SK-N-SH (cell line): Measurements from ENCODE around the gene TMEM134. TPM values are rescaled to one million over a fixed set of nuclear protein-coding genes. Genes with fewer than 3 reads are reported as not detected.

Experiments used
- CTCF ChIA-PET: fragments of 300-600, 350-600 bp; formaldehyde crosslinking; extraction: SDS; loops from one replicate; lab custom pipeline; 2021; lab: Yijun Ruan, JAX
- POLR2A ChIA-PET: fragments of 350-600 bp; sonication (Branson Sonifier 250); formaldehyde crosslinking; extraction: SDS; loops from one replicate; lab custom pipeline; 2020; ENCODE audit warnings: antibody characterized with exemption, inconsistent platforms; lab: Yijun Ruan, JAX
- DNase-seq: peaks from one replicate; pipeline ENCODE4 v3.0.0; 2012
- H2AFZ ChIP-seq: fragments of 200-600 bp; sonication (generic); 2 replicates; pipeline ENCODE4 v1.8.1; 2016; ENCODE audit warnings: antibody characterized with exemption, mild to moderate bottlenecking, low read depth
- H3F3A ChIP-seq: fragments of 200-600 bp; sonication (generic); replicated peaks from 2 replicates; pipeline ENCODE3; 2016; ENCODE audit warnings: antibody characterized with exemption, mild to moderate bottlenecking; ENCODE audit not compliant: insufficient read depth
- H3K27ac ChIP-seq, 2 experiments: fragments of 200-500 bp in 1 of 2; fragments of 200-600 bp in 1 of 2; sonication (Bioruptor generic) in 1 of 2; sonication (generic), shearing (Covaris generic) in 1 of 2; 2 replicates each; pipeline versions ENCODE4 v1.5.1 to v1.6.1; 2014 to 2016; ENCODE audit warnings: low read depth in 2 of 2, inconsistent platforms in 1 of 2, low read length in 1 of 2, mild to moderate bottlenecking in 1 of 2, mixed read lengths in 1 of 2
- H3K27me3 ChIP-seq: fragments of 200-600 bp; sonication (generic), shearing (Covaris generic); 2 replicates; pipeline ENCODE4 v1.6.1; 2016; ENCODE audit warnings: mixed run types; ENCODE audit not compliant: insufficient read depth
- H3K36me3 ChIP-seq, 2 experiments: fragments of 200-500 bp in 1 of 2; fragments of 200-600 bp in 1 of 2; sonication (Bioruptor generic) in 1 of 2; sonication (generic) in 1 of 2; replicated peaks in 1 of 2; 2 replicates each; pipeline versions ENCODE3 to v1.5.1; 2014 to 2016; ENCODE audit warnings: low read length in 1 of 2, mild to moderate bottlenecking in 1 of 2; ENCODE audit not compliant: insufficient read depth in 2 of 2, control insufficient read depth in 1 of 2
- H3K4me1 ChIP-seq, 2 experiments: fragments of 200-500 bp in 1 of 2; fragments of 200-600 bp in 1 of 2; sonication (Bioruptor generic) in 1 of 2; sonication (generic), shearing (Covaris generic) in 1 of 2; 2 replicates each; pipeline versions ENCODE4 v1.5.1 to v1.6.1; 2014 to 2016; ENCODE audit warnings: low read depth in 1 of 2, low read length in 1 of 2, mixed run types in 1 of 2; ENCODE audit not compliant: insufficient read depth in 2 of 2, control insufficient read depth in 1 of 2
- H3K4me2 ChIP-seq: fragments of 200-600 bp; sonication (generic), shearing (Covaris generic); 2 replicates; pipeline ENCODE4 v1.6.1; 2017; ENCODE audit warnings: mixed run types
- H3K4me3 ChIP-seq, 2 experiments: fragments of 200-500 bp in 1 of 2; fragments of 200-600 bp in 1 of 2; sonication (Bioruptor generic) in 1 of 2; sonication (generic), shearing (Covaris generic) in 1 of 2; 2 replicates each; pipeline versions ENCODE4 v1.5.1 to v1.8.1; 2014 to 2016; ENCODE audit warnings: low read depth in 2 of 2, inconsistent platforms in 1 of 2, low read length in 1 of 2, mild to moderate bottlenecking in 1 of 2, mixed read lengths in 1 of 2, moderate library complexity in 1 of 2
- H3K79me2 ChIP-seq: fragments of 200-600 bp; sonication (generic); 2 replicates; pipeline ENCODE4 v1.8.1; 2017; ENCODE audit warnings: mild to moderate bottlenecking; ENCODE audit not compliant: insufficient read depth
- H3K9ac ChIP-seq: fragments of 200-600 bp; sonication (generic); 2 replicates; pipeline ENCODE4 v1.6.1; 2017; ENCODE audit warnings: mixed run types
- H3K9me2 ChIP-seq: fragments of 200-600 bp; sonication (generic); 2 replicates; pipeline ENCODE4 v1.6.1; 2017; ENCODE audit warnings: mixed run types
- H3K9me3 ChIP-seq: fragments of 200-600 bp; sonication (generic); 2 replicates; pipeline ENCODE4 v1.6.1; 2017; ENCODE audit warnings: mixed run types, mild to moderate bottlenecking, moderate library complexity
- H4K20me1 ChIP-seq: fragments of 200-600 bp; sonication (generic); 2 replicates; pipeline ENCODE4 v1.6.1; 2017; ENCODE audit warnings: mild to moderate bottlenecking, mixed run types; ENCODE audit not compliant: insufficient read depth
- CHD2 ChIP-seq: fragments of 150-350 bp; IDR thresholded peaks from 2 replicates; pipeline ENCODE4 v1.6.1; 2018; ENCODE audit warnings: low read length; ENCODE audit not compliant: partially characterized antibody
- MEF2A ChIP-seq: IDR thresholded peaks from 2 replicates; pipeline ENCODE4 v1.4.0; 2012; ENCODE audit warnings: low read depth, borderline replicate concordance
- NFIC ChIP-seq: IDR thresholded peaks from 2 replicates; pipeline ENCODE4 v1.4.0; 2012; ENCODE audit warnings: borderline replicate concordance
- POLR2AphosphoS5 ChIP-seq: IDR thresholded peaks from 2 replicates; pipeline ENCODE4 v1.6.1; 2012; ENCODE audit warnings: low read depth, low read length
- RAD21 ChIP-seq: IDR thresholded peaks from 2 replicates; pipeline ENCODE4 v1.6.1; 2012; ENCODE audit warnings: mild to moderate bottlenecking, low read length
- RXRA ChIP-seq: IDR thresholded peaks from 2 replicates; pipeline ENCODE4 v1.4.0; 2012; ENCODE audit warnings: low read depth, mild to moderate bottlenecking, borderline replicate concordance
- SMC3 ChIP-seq: IDR thresholded peaks from 2 replicates; pipeline ENCODE4 v1.6.1; 2012; ENCODE audit warnings: low read depth, low read length, improper control_type of control experiment
- YY1 ChIP-seq: IDR thresholded peaks from 2 replicates; pipeline ENCODE4 v1.4.0; 2012; ENCODE audit warnings: low read depth, mild to moderate bottlenecking
- WGBS: methylation state at CpG from one replicate; pipeline ENCODE4 v1.1.6; 2017; ENCODE audit warnings: low lambda C conversion rate; 5-methylcytosine and 5-hydroxymethylcytosine counted together
- polyA plus RNA-seq, 3 experiments: library from polyadenylated mRNA; depleted of rRNA; stranded (reverse); fragments of >200 nt; gene quantifications; 2 replicates each; pipeline ENCODE4 v1.2.3, GENCODE V29; 2012
- TF ChIP-seq, protein P1 (sequence below): fragments of 200-600 bp; sonication (generic); IDR thresholded peaks from 2 replicates; pipeline ENCODE4 v1.6.1; 2017; ENCODE audit warnings: antibody characterized with exemption, mild to moderate bottlenecking, moderate library complexity
- TF ChIP-seq, protein P2 (sequence below): IDR thresholded peaks from 2 replicates; pipeline ENCODE4 v1.4.0; 2012; ENCODE audit warnings: low read depth, borderline replicate concordance

The TMEM134 gene
- polyA plus RNA-seq, 1 of the 3 experiments (the other 2 are of a cell fraction): 132 TPM

DNA sequence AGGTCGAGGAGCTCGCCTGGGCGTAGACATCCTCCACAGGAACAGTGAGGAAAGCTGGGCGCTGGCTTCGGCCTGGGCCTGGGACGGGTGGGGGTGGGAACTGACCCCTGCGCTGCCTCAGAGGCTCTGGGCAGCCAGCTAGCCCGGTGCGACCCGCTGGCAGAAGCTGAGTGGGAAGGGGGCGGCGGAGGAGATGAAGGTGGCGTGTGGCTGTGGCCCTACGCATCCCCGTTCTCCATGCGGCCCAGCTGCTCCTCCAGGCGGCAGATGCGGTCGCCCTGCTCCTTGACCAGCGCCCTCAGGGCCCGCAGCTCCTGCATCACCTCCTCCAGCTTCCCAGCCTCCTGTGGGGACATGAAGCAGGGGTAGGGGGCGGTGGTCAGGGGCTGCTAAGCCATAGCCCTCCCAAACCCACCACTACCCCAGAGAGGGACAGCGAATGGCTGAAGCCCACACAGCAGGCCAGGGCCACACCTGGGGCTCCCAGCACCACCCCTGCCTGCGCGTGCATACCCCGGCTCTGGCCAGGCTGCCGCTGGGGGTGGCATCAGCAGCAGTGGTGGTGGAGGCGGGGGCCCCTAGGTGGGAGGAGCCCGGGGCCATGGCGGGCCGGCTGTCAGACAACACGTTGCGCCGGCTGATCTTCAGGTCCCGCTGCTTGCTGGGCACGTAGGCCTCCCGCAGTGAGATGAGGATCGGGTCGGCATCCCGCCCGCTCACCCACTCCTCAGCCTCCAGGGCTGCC is 30.7 kb downstream of the TMEM134 start (continued):
- TF ChIP-seq, protein P1, sequence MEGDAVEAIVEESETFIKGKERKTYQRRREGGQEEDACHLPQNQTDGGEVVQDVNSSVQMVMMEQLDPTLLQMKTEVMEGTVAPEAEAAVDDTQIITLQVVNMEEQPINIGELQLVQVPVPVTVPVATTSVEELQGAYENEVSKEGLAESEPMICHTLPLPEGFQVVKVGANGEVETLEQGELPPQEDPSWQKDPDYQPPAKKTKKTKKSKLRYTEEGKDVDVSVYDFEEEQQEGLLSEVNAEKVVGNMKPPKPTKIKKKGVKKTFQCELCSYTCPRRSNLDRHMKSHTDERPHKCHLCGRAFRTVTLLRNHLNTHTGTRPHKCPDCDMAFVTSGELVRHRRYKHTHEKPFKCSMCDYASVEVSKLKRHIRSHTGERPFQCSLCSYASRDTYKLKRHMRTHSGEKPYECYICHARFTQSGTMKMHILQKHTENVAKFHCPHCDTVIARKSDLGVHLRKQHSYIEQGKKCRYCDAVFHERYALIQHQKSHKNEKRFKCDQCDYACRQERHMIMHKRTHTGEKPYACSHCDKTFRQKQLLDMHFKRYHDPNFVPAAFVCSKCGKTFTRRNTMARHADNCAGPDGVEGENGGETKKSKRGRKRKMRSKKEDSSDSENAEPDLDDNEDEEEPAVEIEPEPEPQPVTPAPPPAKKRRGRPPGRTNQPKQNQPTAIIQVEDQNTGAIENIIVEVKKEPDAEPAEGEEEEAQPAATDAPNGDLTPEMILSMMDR: no peak
- TF ChIP-seq YY1: no peak
- TF ChIP-seq SMC3: no peak
- TF ChIP-seq, protein P2, sequence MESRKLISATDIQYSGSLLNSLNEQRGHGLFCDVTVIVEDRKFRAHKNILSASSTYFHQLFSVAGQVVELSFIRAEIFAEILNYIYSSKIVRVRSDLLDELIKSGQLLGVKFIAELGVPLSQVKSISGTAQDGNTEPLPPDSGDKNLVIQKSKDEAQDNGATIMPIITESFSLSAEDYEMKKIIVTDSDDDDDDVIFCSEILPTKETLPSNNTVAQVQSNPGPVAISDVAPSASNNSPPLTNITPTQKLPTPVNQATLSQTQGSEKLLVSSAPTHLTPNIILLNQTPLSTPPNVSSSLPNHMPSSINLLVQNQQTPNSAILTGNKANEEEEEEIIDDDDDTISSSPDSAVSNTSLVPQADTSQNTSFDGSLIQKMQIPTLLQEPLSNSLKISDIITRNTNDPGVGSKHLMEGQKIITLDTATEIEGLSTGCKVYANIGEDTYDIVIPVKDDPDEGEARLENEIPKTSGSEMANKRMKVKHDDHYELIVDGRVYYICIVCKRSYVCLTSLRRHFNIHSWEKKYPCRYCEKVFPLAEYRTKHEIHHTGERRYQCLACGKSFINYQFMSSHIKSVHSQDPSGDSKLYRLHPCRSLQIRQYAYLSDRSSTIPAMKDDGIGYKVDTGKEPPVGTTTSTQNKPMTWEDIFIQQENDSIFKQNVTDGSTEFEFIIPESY: no peak
- no peak for TF ChIP-seq MEF2A
- TF ChIP-seq POLR2AphosphoS5: no peak
- no peak for TF ChIP-seq RAD21

DNA sequence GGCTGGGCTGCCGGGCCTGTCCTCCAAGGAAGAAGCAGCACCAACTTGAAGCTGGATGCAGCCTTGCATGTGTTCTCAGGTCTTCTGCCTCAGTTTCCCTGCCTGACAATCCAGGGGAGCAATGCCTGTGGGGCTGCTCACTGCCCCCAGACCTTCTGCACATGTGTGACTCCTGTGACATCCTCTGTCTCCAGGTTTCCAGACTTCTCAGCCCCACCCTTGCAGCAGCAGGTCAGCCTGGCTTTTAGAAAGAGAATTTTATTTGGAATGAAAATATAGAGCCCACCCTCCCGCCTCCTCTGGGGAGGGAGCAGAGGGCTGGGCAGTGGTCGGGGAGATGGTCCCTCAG is 31.3 kb downstream of the TMEM134 start:
- peaks cover 1 to 49% of the 10 kb centered on the region in 2 experiments for H3K36me3 ChIP-seq
- H2AFZ ChIP-seq: no peak overlapping the region
- H3F3A ChIP-seq: no peaks in the 10 kb centered on the region
- no peak for DNase-seq
- no peak overlapping the region for H3K4me3 ChIP-seq
- no peaks in the 10 kb centered on the region for H3K9me2 ChIP-seq
- peaks cover 7% of the 10 kb centered on the region; the same call in 1 of the 2 replicates for H3K79me2 ChIP-seq
- H3K27ac ChIP-seq: no peak overlapping the region
- CTCF ChIA-PET: no interaction called here
- no peaks in the 10 kb centered on the region for H3K27me3 ChIP-seq
- H3K9me3 ChIP-seq: no peaks in the 10 kb centered on the region
- H4K20me1 ChIP-seq: no peaks in the 10 kb centered on the region
- H3K9ac ChIP-seq: no peak overlapping the region
- TF ChIP-seq YY1 (no peak), RXRA (no peak), NFIC (no peak), CHD2 (no peak), SMC3 (no peak), RAD21 (no peak)
- TF ChIP-seq, all 33 proteins: peak for 0
- Histone ChIP-seq H3K4me1 (peaks cover 4 to 11% of the 10 kb centered on the region in 2 experiments; a peak in 2 of 4 replicates), H3K4me2 (no peak overlapping the region)
- POLR2A ChIA-PET: interaction anchor here (0.8 to 1.0 kb wide), 2 partner anchors 9 kb away, joined by 3 to 4 read pairs; partner anchors contain the start of gene RPS6KB2
- 89% methylated on average over 3 of the region's 3 CpGs for WGBS
